ENCODE results near the gene PRDX3.
"Not testable (repeated sequence)": the region's sequence is repeated elsewhere in the genome, so short reads cannot be mapped to it uniquely, and the experiment has no call there.

PRDX3 gene

DNA sequence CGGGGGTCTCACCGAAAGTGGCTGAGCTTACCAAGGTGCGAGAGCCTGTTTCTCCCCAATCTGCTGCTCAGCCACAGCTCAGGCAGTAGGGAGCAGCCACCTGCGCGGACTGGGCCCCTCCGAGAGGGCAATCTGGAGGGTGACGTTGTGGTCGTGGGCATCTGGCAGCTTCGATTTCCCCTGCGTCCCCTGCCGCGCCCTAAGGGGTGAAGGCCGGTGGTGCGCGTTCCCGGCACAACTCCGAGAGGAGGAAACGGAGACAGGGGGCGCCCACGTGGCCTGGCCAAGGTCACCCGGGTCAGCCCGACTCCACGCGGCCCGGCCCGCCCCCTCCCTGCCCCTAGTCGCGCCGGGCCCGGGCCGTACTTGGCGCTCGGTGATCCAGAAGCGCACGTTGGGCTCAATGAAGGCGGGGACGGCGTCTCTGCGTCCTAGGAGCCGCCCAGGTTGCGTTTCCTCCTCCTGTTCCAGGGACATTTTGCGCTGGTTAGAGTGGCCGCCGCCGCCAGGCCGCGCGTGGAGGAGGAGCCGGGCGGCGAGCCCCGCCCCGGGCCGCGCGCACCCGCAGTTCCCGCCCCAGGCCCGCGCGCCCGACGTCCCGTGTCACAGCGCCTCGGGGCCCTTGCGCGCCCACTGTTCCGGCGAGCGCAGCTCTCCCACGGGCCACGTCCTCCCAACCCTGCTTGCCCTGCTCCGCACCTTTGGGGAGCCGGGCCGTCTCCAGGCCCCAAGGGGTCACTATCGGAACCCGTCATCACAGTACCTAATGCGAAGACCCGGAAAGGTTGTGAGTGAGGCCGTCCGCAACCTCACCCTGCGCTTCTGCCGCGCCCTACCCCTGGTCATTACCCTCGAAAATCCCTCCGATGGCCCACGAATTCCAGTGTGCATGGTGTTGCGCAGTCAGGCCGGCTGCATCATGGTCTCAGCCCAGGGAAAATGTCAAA is 13.2 kb downstream of the PRDX3 start, which contains the start of gene SFXN4:
Gene SFXN4, minus strand, starts transcription at position 544 of the 947 bp plus-strand sequence. Its CDS starts 67 bp downstream, at position 477.
- peak; percentile 81 for DNase-seq (ENCODE audit: low spot score)

DNA sequence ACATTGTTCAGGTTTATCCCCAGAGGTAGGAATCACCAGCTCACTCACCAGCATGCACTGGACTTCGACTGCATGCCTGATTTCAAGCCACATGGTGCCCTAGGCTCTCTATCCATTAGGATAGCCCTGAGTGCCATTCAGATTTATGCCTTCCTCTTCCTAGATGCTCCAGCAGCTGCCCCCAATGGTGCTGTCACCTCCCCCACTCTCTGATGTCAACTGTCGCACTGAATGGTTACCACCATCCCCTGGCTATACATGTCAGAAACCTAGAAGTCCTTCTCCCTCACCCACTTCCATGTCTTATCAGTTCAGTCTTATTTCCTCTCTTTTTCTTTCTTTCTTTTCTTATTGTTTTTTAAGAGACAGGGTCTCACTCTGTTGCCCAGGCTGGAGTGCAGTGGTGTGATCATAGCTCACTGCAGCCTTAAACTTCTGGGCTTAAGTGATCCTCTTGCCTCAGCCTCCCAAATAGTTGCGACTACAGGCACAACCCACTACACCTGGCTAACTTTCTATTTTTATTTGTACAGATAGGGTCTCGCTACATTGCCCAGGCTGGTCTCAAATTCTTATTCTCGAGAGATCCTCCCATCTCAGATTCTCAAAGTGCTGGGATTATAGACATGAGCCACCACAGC is 16.0 kb downstream of the PRDX3 start:
- DNase-seq (ENCODE audit: low spot score) = no peak

DNA sequence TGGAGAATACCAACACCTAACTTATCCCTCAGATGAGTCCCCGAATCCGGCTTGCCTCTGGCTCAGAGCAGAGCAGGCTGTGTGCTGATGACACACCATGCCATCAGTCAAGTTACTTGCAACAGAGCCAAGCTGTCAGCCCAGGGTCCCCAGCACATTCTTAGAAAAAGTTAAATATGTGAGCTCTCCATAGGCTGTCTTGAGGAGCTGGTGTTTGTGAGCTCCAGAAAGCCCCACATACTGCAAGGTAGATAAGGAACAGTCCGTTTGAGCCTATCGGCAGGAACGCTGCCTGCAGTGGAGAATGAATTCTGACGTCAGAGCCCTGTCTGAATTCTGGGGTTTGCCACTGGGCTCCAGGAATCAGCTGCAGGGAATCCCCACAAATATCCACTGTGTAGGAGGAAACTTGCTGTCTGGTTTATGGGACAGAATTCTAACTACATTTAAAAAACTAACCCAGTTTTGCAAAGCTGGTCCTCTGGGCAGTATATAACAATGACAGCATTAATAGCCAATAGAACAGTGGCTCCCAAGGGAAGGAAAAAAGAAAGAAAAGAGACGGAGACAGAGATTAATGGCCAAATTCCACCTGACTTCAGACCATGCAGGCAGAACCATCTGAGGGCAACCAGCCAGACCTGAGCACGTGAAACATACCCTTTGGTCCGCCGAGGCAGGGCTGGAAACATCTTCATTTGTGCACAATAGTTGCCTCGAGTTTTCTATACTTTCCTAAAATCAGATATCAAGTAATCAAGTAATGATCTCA is 16.7 kb downstream of the PRDX3 start:
- no peak for DNase-seq (ENCODE audit: low spot score)

DNA sequence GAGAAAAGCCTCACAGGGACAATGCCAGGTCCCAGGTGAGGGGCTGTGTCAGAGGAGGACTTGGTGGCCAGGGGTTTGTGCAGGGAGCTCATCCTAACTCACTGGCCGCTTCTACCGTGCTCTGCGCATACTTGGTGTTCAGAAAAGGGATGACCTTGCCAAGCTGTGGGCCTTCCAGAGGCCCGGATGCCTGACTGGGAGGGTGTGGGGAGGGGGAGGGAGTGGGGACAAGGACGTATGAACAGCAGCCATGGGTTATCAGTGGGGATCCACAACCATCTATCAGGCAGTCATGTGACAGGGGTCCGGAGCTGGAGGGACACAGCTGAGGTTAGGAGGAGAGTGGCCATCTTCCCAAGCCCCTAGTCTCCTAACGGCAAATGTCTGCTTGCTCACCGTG is 19.3 kb downstream of the PRDX3 start:
- DNase-seq (ENCODE audit: low spot score) = no peak

DNA sequence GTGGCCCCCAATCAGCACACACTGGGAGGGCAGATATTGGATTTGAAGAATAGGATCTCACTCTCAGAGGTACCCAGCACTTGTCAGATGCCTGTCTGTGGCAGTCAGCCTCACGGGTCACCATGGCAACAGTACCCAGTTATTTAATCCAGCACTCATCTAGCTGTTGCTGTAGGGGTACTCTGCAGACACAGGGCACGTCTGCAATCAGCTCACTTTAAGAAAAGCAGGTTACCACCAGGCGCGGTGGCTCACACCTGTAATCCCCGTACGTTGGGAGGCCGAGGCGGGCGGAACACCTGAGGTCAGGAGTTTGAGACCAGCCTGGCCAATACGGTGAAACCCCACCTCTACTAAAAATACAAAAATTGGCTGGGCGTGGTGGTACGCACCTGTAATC is 25.0 kb downstream of the PRDX3 start:
- no peak for DNase-seq (ENCODE audit: low spot score)

DNA sequence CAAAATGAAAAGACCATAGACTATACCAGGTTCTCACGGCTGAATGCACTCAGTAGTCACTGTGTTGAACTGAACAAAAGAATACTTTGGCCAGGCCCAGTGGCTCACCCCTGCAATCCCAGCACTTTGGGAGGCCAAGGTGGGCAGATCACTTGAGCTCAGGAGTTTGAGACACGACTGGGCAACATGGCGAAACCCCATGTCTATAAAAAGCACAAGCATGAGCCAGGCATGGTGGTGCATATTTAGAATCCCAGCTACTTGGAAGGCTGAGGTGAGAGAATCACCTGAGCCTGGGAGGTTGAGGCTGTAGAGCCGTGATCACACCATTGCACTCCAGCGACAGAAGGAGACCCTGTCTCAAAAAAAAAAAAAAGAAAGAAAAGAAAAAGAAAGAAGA is 25.6 kb downstream of the PRDX3 start:
- no peak for DNase-seq (ENCODE audit: low spot score)

DNA sequence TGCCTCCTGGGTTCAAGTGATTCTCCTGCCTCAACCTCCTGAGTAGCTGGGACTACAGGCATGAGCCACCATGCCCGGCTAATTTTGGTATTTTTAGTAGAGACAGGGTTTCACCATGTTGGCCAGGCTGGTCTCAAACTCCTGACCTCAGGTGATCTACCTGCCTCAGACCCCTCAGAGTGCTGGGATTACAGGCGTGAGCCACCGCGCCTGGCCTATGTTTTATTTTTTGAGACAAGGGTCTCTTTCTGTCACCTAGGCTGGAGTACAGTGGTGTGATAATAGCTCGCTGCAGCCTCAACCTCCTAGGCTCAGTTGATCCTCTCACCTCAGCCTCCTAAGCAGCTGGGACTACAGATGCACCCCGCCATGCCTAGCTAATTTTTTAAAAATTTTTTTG is 27.0 kb downstream of the PRDX3 start:
- not testable (repeated sequence) for DNase-seq (ENCODE audit: low spot score)

DNA sequence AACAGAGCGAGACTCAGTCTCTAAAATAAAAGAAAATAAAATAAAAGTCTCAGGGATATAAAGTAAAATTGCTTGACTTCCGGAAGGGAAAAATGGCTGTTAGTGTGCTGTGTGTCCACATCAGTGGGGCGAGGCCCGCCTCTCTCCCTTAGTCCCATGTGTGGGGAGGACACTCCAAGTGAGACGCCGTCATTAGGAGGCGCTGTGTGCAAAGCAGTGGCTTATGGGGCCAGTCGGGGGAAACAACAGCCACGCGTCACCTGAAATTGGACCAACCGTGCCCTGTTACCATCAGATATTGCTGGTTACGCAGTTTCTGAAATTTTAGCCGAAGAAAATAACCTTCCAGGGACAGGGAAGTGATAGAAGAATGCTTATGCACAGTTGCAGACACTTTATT is 28.9 kb downstream of the PRDX3 start:
- no peak for DNase-seq (ENCODE audit: low spot score)

DNA sequence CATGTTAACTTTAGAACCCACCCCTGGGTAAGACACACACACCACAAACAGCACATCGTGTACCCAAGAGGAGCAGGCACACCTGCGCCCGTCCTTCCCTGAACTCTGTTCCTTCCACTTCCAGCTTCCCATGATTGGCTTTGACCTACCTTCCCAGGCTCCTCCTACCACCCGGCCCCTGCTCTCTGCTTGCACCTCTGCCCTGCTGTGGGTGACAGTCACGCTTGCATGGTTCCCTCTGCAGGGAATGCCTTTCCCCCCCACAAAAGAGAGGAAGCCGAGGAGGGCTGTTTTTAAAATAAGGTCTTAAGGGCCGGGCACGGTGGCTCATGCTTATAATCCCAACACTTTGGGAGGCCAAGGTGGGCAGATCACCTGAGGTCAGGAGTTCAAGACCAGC is 29.5 kb downstream of the PRDX3 start:
- DNase-seq (ENCODE audit: low spot score) = no peak

DNA sequence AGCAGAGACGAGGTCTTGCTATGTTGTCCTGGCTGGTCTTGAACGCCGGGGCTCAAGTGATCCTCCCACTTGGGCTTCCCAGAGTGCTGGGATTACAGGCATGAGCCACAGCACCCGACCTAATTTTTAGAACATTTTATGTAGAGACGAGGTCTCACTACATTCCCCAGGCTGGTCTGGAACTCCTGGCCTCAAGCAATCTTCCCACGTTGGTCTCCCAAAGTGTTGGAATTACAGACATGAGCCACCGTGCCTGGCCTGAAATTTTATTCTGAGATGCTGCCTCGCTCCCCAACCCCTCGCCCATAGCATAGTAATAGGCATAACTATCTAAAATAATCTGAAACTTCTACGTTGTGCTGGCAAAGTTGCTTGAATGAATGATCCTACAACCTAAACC is 35.0 kb downstream of the PRDX3 start:
- no peak for DNase-seq (ENCODE audit: low spot score)

DNA sequence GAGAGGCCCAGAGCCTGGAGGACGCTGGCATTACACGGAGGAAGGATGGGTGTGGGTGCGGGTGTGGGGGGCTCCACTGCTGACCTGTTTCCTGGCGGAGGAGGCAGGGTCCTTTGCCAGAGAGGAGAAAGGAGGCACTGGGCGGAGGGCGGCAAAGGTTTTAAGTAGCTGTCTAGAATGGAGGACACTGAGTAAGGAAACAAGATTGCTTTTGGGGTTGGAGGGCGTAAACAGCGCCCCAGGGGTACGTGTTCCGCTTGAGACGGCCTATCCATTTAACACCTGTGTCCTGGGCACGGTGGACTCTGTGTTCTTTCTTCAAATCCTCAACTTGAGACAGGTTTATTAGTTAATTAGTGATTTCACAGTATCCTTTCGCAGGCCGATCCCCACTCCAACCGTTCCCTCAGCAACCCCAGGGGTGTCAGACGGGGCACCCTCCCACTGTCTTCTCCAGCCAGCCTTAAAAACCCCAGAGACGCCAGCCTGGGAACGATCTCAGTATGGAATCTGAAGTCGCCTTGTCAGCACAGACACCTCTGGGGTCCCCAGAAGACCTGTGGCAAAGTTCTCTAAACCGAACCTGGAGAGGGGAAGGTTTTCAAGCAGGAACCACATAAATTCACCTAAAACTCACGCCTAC is 37.9 kb downstream of the PRDX3 start:
- no peak for DNase-seq (ENCODE audit: low spot score)

DNA sequence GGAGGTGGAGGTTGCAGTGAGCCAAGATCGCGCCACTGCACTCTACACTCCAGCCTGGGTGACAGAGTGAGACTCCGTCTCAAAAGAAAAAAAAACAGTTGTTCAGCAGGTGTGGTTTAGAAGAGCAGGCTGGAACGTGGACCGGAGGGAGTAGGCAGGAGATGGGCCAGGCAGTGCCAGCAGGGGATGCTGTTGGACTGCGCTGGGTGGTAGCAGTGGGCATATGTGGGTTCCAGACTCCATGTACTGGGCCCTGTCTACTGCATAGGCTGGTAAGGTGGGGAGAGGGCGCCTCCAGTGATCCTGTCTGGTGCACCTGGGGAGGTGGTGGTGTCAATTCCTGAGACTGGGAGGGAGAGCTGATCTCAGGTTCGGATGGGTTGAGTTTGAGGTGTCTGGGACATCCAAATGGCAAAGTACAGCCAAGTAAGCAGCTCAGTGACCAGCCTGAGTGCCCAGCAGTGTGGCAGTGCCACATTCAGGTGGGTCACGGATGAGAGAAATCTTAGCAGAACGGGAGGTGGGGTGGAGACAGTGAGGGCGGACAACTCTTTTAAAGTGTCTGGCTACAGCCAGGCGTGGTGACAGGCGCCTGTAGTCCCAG is 39.0 kb downstream of the PRDX3 start:
- DNase-seq (ENCODE audit: low spot score) = no peak

DNA sequence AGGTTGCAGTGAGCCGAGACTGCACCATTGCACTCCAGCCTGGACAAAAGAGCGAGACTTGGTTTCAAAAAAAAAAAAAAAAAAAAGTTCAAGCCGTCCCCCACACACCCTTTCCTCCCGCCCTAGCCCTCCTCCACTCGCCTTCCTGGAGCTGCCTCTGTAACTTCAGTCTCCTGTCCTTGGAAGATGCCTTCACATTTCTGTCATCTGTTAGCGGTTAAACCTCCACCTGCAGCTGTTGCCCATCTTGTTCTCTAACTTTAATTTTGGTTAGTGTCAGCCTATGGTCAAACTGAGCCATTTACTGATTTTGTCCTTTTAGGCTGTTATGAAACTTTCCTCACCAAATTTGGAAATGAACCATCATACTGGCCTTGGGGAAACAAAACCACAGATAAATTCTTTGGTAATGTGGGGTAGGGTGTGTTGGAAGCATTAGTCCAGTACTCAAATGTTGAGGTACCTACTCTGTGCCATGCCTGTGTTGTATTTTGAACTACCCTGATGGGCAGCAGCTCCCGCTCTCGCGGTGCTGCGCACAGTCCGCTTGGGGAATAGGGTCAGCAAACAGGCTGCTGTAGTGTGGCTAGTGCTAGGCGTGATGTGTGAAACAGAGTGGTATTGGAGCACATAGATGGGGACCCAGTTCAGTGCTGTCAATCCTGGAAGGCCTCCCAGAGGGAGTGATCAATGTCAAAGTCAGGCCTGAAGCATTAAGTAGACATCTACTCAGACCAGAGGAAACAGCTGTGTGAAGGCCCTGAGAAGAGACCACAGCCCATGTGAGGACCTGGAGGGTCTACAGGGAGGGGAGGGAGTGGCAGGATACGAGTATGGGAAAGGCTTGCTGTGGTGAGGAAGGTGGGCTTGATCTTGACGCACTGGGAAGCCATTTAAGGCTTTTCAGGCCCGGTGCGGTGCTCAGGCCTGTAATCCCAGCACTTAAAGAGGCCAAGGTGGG is 40.0 kb downstream of the PRDX3 start:
- no peak for DNase-seq (ENCODE audit: low spot score)

DNA sequence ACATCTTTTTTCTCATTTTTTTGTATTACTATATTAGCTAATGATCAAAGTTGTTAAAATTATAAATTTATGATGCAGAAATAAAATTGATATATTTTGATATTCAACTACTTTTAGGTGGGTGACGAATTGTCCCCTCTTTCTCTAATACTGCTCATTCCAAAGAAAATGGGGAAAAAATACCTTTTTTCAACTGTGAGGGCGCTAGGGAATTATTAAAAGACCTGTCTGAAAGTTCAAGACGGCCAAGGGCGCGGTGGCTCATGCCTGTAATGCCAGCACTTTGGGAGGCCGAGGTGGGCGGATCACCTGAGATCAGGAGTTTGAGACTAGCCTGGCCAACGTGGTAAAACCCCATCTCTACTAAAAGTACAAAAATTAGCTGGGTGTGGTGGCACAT is 40.7 kb downstream of the PRDX3 start:
- DNase-seq (ENCODE audit: low spot score) = not testable (repeated sequence)

DNA sequence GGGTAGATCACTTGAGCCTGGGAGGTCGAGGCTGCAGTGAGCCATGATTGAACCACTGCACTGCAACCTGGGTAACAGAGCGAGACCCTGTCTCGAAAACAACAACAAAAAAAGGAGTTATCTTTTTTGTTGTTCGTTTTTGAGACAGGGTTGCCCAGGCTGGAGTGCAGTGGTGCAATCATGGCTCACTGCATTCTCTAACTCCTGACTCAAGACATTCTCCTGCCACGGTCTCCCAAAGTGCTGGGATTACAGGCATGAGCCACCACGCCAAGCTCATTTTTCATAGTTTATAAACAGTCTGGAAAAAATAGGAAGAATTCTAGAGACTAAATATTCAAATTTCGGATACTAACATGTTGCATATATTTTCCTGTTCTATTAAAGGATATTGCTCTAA is 42.5 kb downstream of the PRDX3 start:
- no peak for DNase-seq (ENCODE audit: low spot score)

DNA sequence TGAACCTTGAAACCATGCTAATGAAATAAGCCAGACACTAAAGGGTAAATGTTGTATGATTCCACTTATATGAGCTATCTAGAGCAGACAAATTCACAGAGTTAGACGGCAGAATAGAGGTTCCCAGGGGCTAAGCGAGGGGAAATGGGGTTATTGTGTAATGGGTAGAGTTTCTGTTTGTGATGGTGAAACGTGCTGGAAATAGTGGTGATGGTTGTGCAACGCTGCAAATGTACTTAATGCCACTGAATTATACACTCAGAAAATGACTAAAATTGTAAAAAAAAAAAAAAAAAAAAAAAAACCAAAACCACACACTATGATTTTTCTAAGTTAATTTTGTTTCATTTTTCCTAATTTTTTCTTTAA is 43.1 kb downstream of the PRDX3 start:
- no peak for DNase-seq (ENCODE audit: low spot score)

DNA sequence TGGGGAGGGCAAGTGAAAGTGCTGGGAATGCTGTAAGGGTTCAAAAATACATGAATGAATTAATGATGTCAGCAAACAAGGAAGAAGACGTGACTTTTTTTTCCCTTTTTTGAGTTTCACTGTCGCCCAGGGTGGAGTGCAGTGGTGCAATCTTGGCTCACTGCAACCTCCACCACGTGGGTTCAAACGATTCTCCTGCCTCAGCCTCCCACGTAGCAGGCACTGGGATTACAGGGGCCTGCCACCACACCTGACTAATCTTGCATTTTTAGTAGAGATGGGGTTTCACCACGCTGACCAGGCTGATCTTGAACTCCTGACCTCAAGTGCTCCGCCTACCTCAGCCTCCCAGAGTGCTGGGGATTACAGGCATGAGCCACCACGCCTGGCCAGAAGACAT is 44.7 kb downstream of the PRDX3 start:
- DNase-seq (ENCODE audit: low spot score) = no peak

DNA sequence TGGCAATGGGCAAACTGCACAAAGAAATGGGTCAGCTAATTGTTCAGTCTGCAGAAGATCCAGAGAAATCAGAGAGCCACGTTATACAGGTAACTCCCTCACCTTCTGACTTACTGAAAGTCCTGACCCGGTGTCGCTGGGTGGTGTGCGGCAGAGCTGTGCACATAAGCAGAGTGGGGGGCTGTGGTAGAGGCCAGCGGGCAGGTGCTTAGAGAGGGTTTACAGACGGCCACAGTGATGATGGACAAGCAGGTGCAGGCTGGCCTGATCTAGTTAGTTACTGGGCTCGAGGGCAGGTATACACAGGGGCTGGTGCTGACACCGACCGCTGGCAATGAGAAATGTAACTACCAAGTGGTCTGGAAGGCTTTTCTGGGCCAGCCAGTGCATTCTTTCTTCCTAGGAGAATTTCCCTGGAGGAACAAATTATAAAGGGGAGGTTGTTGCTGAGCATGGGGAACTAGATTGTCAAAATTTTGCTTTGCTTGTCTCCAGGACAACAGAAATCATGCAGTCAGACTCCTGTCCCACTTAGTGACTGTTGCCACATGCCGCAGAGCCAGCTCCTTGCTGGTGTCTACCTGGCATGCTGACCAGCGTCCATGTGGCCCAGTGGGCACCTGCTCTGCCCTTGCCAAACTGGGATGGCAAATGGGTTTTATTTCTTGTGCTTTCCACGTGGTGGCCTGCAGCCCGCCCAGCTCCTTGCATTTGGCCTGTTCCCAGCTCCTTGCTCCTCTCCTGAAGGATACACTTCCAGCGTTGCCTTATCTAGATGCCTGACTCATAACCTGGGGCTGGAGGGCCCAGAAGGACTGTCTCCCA is 45.9 kb downstream of the PRDX3 start:
- DNase-seq (ENCODE audit: low spot score) = no peak

DNA sequence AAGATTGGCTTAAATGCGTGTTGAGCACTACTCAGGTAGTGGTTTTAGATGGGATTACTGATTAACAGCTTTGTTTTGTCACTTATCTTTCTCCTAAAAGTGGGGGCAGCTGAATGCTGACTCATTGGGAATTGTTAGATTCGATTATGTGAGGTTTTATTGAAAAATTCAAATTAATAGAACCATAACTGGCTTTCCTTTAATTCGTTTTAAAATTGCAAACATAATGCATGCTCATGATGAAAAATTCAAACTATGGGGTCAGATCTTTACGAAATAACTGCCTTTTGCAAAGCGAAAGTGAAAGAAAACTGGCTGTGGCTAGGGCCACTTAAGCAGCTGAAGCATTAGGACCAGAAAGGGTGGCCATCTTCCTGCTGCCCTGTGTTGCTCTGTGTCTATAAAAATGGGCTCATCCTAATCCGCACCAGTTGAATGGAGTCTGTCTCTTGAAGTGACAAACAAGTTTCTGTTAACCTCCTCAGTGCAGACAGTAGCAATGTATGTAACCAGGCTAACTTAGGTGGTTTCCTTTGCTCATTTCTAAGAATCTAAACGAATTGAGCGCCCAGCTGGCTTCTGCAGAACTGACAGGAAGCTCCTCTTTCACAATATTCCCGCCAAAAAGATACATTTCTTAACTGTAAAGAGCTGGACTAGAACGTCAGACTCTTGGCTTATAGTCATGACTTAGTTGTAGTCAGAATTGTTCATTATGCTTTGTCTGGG is 46.9 kb downstream of the PRDX3 start:
- DNase-seq (ENCODE audit: low spot score) = no peak

All from SK-N-DZ (cell line).